Measurements from ENCODE around the gene RNF112.

Gene RNF112

GRCh38 chr17:19410875-19411620, at the start of gene RNF112:
Gene RNF112 (plus strand): TSS chr17:19411232. CDS start chr17:19411409, 177 bp downstream.
- no peak for DNase-seq

- no peak for DNase-seq
These were observed 49.7 kb upstream of the RNF112 start for GRCh38 chr17:19361326-19361725.

- no peak for DNase-seq
These were observed 49.1 kb upstream of the RNF112 start for GRCh38 chr17:19361944-19362276.

- DNase-seq: peak; percentile 96
These were observed 48.5 kb upstream of the RNF112 start, which contains the start of gene B9D1 for GRCh38 chr17:19362277-19363113. Gene B9D1 (minus strand): TSS chr17:19362723. CDS start chr17:19362569, 154 bp downstream.

GRCh38 chr17:19363114-19363438, 48.0 kb upstream of the RNF112 start:
- no peak for DNase-seq

GRCh38 chr17:19363460-19364035, 47.5 kb upstream of the RNF112 start:
- DNase-seq: no peak

- DNase-seq: no peak
These were observed 46.1 kb upstream of the RNF112 start for GRCh38 chr17:19364699-19365498.

GRCh38 chr17:19365499-19365817, 45.6 kb upstream of the RNF112 start:
- no peak for DNase-seq

- DNase-seq: no peak
These were observed 45.0 kb upstream of the RNF112 start for GRCh38 chr17:19365833-19366636.

- no peak for DNase-seq
These were observed 44.4 kb upstream of the RNF112 start for GRCh38 chr17:19366637-19366972.

- no peak for DNase-seq
These were observed 42.8 kb upstream of the RNF112 start for GRCh38 chr17:19368229-19368628.

GRCh38 chr17:19369107-19369778, 41.8 kb upstream of the RNF112 start:
- no peak for DNase-seq

GRCh38 chr17:19369846-19370492, 41.1 kb upstream of the RNF112 start:
- peak; percentile 66 for DNase-seq

GRCh38 chr17:19370493-19370960, 40.5 kb upstream of the RNF112 start:
- DNase-seq: peak; percentile 45

- DNase-seq: peak; percentile 25
These were observed 39.6 kb upstream of the RNF112 start for GRCh38 chr17:19371259-19372010.

- DNase-seq: no peak
These were observed 39.0 kb upstream of the RNF112 start for GRCh38 chr17:19372011-19372370.

- no peak for DNase-seq
These were observed 38.6 kb upstream of the RNF112 start for GRCh38 chr17:19372439-19372838.

- no peak for DNase-seq
These were observed 38.0 kb upstream of the RNF112 start for GRCh38 chr17:19372866-19373504.

GRCh38 chr17:19374136-19374535, 36.9 kb upstream of the RNF112 start:
- DNase-seq: no peak

GRCh38 chr17:19375732-19376131, 35.3 kb upstream of the RNF112 start:
- no peak for DNase-seq
